ENCODE results near the gene EGF. TPM values are rescaled to one million over a fixed set of nuclear protein-coding genes. Genes with fewer than 3 reads are reported as not detected.

The EGF gene
- total and polyA plus RNA-seq, 5 donors, result 5.3 to 17.8 (median 11.9) TPM

Other genes starting within 250 kb of the EGF start
- gene CASP6, start 209.4 kb upstream of the EGF start, total RNA-seq, result 10 to 100 TPM in 1 of 4 donors, 1 to 10 TPM in 3; 6.5 to 13.4 (median 8.7) TPM
- gene CASP6, start 209.4 kb upstream of the EGF start, polyA plus RNA-seq, result 9.9 TPM
- gene PLA2G12A, start 182.8 kb upstream of the EGF start, total RNA-seq, result 10 to 100 TPM; 57.1 to 85.0 (median 62.6) TPM
- 50.1 TPM for gene PLA2G12A, start 182.8 kb upstream of the EGF start, polyA plus RNA-seq
- gene CFI, start 110.9 kb upstream of the EGF start, total RNA-seq, result 10 to 100 TPM; 14.8 to 19.5 (median 18.5) TPM
- gene CFI, start 110.9 kb upstream of the EGF start, polyA plus RNA-seq, result 15.0 TPM
- gene GAR1, start 97.1 kb upstream of the EGF start, total RNA-seq, result 10 to 100 TPM in 2 of 4 donors, 1 to 10 TPM in 2; 6.5 to 10.1 (median 8.7) TPM
- 13.6 TPM for gene GAR1, start 97.1 kb upstream of the EGF start, polyA plus RNA-seq
- under 1 TPM in 2 of 4 donors, not detected in 2; 0.21 to 0.23 TPM for gene RRH, start 84.9 kb upstream of the EGF start, total RNA-seq
- gene RRH, start 84.9 kb upstream of the EGF start, polyA plus RNA-seq, result not detected
- gene LRIT3, start 64.8 kb upstream of the EGF start, total RNA-seq, result under 1 TPM; 0.06 to 0.14 (median 0.10) TPM
- gene LRIT3, start 64.8 kb upstream of the EGF start, polyA plus RNA-seq, result 0.07 TPM

All from right cardiac atrium (tissue), 5 donors.